Stimulated activated memory B cell treated with anti-CD40 and anti-IgM and Interleukin-4, amounts not matched to agents 10 μg/mL and 1 μg/mL and 100 μg/mL, for 72 hours (primary cell): ENCODE results near the gene TSC22D2.

Source experiments
- ATAC-seq: fragments of 150-1000 bp; cut with Tn5 transposase; 2 replicates; pipeline ENCODE4 v1.10.0; 2021
- H3K27ac Mint-ChIP-seq: one replicate; pipeline ENCODE4 v1.8.0; 2022; ENCODE audit warnings: mild to moderate bottlenecking, mixed read lengths
- H3K27me3 Mint-ChIP-seq: one replicate; pipeline ENCODE4 v1.8.0; 2022; ENCODE audit warnings: mixed read lengths
- H3K36me3 Mint-ChIP-seq: one replicate; pipeline ENCODE4 v1.8.0; 2022; ENCODE audit warnings: mixed read lengths
- H3K4me1 Mint-ChIP-seq: one replicate; pipeline ENCODE4 v1.8.0; 2022; ENCODE audit warnings: mixed read lengths
- H3K4me3 Mint-ChIP-seq: one replicate; pipeline ENCODE4 v1.8.0; 2022; ENCODE audit warnings: mild to moderate bottlenecking, moderate library complexity, mixed read lengths
- H3K9me3 Mint-ChIP-seq: one replicate; pipeline ENCODE4 v1.8.0; 2022; ENCODE audit warnings: mixed read lengths

Gene TSC22D2

GRCh38 chr3:150446470-150446977 lies 38.4 kb downstream of the TSC22D2 start:
- peaks cover 37% of the 10 kb centered on the region for H3K36me3 Mint-ChIP-seq
- peaks cover 42% of the 10 kb centered on the region for H3K4me1 Mint-ChIP-seq
- H3K4me3 Mint-ChIP-seq, result no peak overlapping the region
- H3K27ac Mint-ChIP-seq, result no peak overlapping the region
- H3K27me3 Mint-ChIP-seq, result no peaks in the 10 kb centered on the region
- no peak for ATAC-seq
- no peaks in the 10 kb centered on the region for H3K9me3 Mint-ChIP-seq

DNA sequence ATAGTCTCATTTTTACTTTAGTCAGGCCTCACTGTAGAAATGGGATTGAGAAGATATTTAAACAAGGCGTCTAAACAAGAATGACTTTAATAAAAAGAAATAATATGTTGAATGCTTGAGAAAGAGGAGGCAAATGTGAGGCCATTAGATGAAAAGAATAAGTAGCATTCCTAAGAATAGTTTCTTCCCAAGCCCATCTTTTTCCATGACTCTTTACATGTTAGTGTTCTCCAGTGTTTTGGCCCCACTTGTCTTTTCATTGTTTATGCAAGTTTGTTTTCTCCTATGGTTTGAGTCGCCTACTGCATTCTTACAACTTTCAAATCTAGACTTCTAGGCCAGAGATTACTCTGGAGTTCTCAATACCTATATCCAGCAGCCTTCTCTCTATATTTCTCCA lies 39.0 kb downstream of the TSC22D2 start:
- no peak overlapping the region for H3K4me3 Mint-ChIP-seq
- no peaks in the 10 kb centered on the region for H3K27me3 Mint-ChIP-seq
- H3K36me3 Mint-ChIP-seq, result peaks cover 31% of the 10 kb centered on the region
- ATAC-seq, result no peak
- no peaks in the 10 kb centered on the region for H3K9me3 Mint-ChIP-seq
- peaks cover 40% of the 10 kb centered on the region for H3K4me1 Mint-ChIP-seq
- no peak overlapping the region for H3K27ac Mint-ChIP-seq

DNA sequence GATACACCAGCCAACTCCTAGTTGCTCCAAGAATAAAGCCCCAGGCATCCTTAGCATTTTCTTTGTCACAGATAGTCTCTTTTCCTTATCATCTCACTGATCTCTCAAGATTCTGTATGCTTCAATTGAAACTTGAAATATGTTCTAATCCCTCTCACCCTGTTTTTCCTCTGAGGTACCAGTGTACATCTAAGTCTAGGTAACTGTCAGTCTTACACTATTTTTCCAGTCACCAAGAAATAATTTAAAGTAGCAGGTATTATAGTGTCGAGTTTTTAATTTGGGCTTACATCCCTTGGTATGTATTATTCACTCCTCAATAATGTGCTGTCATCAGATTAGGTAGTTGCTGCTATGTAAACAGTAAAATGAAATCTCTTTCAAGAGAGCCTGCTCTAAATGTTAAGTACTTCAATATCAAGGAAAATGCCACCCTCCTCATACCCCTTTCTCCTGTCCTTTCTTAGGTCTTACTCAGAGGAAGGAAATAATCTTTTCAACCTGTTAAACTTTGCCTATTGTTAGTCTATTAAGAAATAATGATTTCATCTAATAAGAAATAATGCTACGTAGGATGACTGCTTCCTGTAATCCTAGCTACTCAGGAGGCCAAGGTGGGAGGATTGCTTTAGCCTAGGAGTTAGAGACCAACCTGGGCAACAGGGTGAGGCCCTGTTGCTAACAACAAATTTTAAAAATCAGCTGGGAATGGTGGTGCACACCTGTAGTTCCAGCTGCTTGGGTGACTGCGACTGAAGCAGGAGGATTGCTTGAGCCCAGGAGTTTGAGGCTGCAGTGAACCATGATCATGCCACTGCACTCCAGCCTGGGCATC lies 39.8 kb downstream of the TSC22D2 start:
- Mint-ChIP-seq H3K4me3 (no peak overlapping the region), H3K27me3 (no peaks in the 10 kb centered on the region), H3K4me1 (peaks cover 39% of the 10 kb centered on the region), H3K27ac (no peak overlapping the region), H3K9me3 (no peaks in the 10 kb centered on the region), H3K36me3 (peaks cover 23% of the 10 kb centered on the region)
- ATAC-seq, result no peak

GRCh38 chr3:150449169-150449721 lies 41.1 kb downstream of the TSC22D2 start:
- Mint-ChIP-seq H3K27ac (no peak overlapping the region), H3K4me1 (peaks cover 36% of the 10 kb centered on the region), H3K27me3 (no peaks in the 10 kb centered on the region), H3K36me3 (peaks cover 16% of the 10 kb centered on the region), H3K9me3 (no peaks in the 10 kb centered on the region), H3K4me3 (no peak overlapping the region)
- no peak for ATAC-seq

DNA sequence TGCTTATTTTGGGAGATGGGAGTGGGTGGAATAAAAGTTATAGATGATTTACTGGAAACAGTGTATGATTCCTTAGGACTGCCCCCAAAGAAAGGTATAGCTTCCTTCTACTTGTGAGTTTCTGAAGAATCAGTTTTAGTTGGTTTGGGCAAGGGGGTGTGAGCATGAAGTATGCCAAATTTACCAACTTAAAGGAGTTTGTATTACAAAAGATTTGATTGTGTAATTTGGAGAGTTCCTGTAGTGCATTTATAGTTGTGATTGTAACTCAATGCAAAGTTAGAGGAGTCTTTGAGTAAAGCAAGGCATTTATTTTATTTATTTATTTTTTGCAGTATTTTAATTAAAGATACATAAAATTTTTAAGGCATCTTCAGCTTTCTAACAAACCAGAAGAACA lies 42.8 kb downstream of the TSC22D2 start:
- Mint-ChIP-seq H3K27ac (peak overlapping the region; percentile 56), H3K36me3 (peaks cover 13% of the 10 kb centered on the region), H3K4me1 (peaks cover 38% of the 10 kb centered on the region), H3K9me3 (no peaks in the 10 kb centered on the region), H3K27me3 (no peaks in the 10 kb centered on the region), H3K4me3 (no peak overlapping the region)
- no peak for ATAC-seq

GRCh38 chr3:150451329-150452048 lies 43.4 kb downstream of the TSC22D2 start:
- Mint-ChIP-seq H3K27me3 (no peaks in the 10 kb centered on the region), H3K27ac (no peak overlapping the region), H3K36me3 (peaks cover 14% of the 10 kb centered on the region), H3K9me3 (no peaks in the 10 kb centered on the region), H3K4me3 (no peak overlapping the region), H3K4me1 (peaks cover 38% of the 10 kb centered on the region)
- ATAC-seq, result no peak

- Mint-ChIP-seq H3K36me3 (peaks cover 20% of the 10 kb centered on the region), H3K4me1 (peaks cover 25% of the 10 kb centered on the region), H3K27me3 (no peaks in the 10 kb centered on the region), H3K27ac (no peak overlapping the region), H3K4me3 (no peak overlapping the region), H3K9me3 (no peaks in the 10 kb centered on the region)
- no peak for ATAC-seq
Observed at GRCh38 chr3:150453353-150453752, 45.3 kb downstream of the TSC22D2 start.

DNA sequence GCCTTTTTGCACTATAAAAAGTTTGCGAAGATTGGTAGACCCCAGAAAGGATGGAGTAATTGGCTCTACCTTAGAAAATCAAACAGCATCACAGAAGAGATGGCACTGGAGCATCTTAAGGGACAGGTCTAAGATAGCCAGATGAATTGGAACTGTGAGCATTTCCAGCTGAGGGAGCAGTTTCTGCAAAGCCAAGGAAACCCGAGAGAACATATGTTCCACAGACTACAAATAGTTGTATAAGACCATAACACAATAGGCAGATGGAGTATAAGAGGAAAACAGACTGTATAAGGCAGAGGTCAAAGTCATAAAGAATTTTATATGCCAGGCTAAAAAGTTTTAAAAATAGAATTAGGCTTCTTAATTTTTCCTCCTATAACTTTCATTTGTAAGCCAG lies 46.0 kb downstream of the TSC22D2 start:
- Mint-ChIP-seq H3K4me1 (peaks cover 22% of the 10 kb centered on the region), H3K27ac (no peak overlapping the region), H3K27me3 (no peaks in the 10 kb centered on the region), H3K4me3 (no peak overlapping the region), H3K9me3 (no peaks in the 10 kb centered on the region), H3K36me3 (peaks cover 27% of the 10 kb centered on the region)
- ATAC-seq, result no peak

DNA sequence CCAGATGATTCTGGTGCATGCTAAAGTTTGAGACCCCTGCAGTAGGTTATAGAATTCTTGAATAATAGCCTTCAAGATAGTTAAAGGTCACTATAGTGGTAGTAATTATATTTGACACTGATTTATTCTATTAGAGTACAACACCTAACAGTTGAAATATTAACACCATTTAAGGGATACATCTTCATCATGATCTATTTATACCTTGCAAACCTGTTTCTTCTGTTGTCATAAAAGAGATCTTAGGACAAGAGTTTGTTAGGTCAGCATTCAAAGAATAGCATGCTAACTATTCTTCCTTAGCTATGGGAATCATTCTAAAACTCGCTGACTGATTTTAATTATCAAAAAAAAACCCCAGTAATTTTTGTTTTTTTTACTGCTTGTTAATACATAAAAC lies 46.5 kb downstream of the TSC22D2 start:
- Mint-ChIP-seq H3K9me3 (no peaks in the 10 kb centered on the region), H3K4me3 (no peak overlapping the region), H3K36me3 (peaks cover 32% of the 10 kb centered on the region), H3K27ac (no peak overlapping the region), H3K27me3 (no peaks in the 10 kb centered on the region), H3K4me1 (peaks cover 16% of the 10 kb centered on the region)
- ATAC-seq, result no peak

DNA sequence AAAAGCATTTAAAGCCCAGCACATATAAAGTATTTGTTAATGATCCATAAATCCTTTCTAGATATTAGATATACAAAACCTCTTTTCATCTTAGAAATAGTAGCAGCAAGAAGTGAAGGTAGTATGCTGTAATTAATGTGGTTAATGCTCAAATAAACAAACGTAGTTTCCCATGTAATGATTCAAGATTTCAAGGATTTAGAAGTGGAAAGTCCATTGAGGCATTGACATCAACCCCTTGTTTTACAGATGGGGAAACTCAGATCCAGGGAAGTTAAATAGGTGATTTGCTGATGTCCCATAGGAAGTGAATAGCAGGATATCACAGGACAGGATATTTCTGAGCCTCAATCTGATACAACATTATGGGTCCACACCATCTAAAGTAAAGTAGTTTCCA lies 47.2 kb downstream of the TSC22D2 start:
- peaks cover 16% of the 10 kb centered on the region for H3K4me1 Mint-ChIP-seq
- no peak overlapping the region for H3K4me3 Mint-ChIP-seq
- no peak overlapping the region for H3K27ac Mint-ChIP-seq
- peaks cover 32% of the 10 kb centered on the region for H3K36me3 Mint-ChIP-seq
- no peak for ATAC-seq
- no peaks in the 10 kb centered on the region for H3K27me3 Mint-ChIP-seq
- no peaks in the 10 kb centered on the region for H3K9me3 Mint-ChIP-seq

DNA sequence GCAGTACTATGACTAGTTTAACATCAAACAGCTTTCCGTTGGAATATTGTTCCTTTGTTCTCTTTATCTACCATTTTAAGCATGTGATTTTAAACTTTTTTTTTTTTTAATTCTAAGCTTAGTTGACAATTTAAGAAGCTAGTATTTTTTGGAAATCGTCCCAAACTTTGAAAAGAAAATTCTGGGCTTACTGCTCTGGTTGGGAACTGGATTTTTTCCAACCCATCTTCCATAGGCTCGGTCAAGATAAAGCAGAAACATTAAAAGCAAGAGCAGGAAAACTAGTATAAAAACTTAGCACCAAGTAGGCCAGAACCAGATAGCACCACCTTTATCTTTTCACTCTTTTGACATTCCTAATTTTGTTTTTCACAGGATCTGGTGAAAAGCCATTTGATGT lies 49.9 kb downstream of the TSC22D2 start:
- peaks cover 5% of the 10 kb centered on the region for H3K4me1 Mint-ChIP-seq
- no peak overlapping the region for H3K4me3 Mint-ChIP-seq
- H3K27ac Mint-ChIP-seq, result no peak overlapping the region
- H3K9me3 Mint-ChIP-seq, result no peaks in the 10 kb centered on the region
- no peak for ATAC-seq
- H3K36me3 Mint-ChIP-seq, result peaks cover 27% of the 10 kb centered on the region
- no peaks in the 10 kb centered on the region for H3K27me3 Mint-ChIP-seq

DNA sequence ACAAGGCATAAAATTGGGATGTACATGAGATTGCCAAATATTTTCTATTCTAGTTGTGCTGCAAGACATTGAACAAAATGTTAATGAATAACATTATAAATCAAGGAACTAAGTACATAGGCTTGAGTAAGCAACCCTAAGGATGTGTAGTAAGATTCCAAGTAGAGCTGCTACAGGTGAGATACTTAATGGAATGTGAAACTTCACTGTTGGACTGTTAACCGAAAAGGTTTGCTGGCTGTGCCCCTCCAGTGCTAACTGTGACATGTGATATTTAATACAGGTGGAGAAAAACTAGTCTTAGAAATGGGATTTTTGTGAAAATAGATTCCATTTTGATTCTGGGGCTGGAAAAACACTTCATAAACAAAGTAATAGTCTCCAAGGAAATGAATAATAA lies 52.4 kb downstream of the TSC22D2 start:
- Mint-ChIP-seq H3K27ac (no peak overlapping the region), H3K27me3 (no peaks in the 10 kb centered on the region), H3K4me3 (no peak overlapping the region), H3K9me3 (no peaks in the 10 kb centered on the region), H3K4me1 (no peaks in the 10 kb centered on the region), H3K36me3 (peaks cover 29% of the 10 kb centered on the region)
- ATAC-seq, result no peak

- Mint-ChIP-seq H3K27me3 (no peaks in the 10 kb centered on the region), H3K36me3 (peaks cover 37% of the 10 kb centered on the region), H3K27ac (no peak overlapping the region), H3K9me3 (no peaks in the 10 kb centered on the region), H3K4me1 (no peaks in the 10 kb centered on the region), H3K4me3 (no peak overlapping the region)
- no peak for ATAC-seq
Observed at GRCh38 chr3:150461399-150461798, 53.3 kb downstream of the TSC22D2 start.

DNA sequence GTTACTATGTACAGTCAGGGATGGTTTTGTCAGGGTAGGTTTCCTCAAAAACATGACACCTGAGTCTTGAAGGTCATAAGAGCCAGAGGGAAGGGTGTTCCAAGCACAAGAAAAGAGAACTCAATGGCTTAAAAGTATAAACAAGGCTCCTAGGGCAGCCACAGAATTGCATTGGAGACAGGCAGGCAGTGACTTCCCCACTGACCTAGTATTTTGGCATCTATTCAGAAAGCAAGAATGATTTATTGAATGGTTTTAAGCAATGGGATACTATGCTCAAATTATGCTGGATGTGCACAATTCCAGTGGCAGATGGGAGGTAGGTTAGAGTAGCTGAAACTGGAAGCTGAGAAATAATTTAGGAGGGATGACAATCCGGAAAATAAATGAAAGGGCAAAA lies 54.0 kb downstream of the TSC22D2 start:
- no peaks in the 10 kb centered on the region for H3K9me3 Mint-ChIP-seq
- peaks cover 35% of the 10 kb centered on the region for H3K36me3 Mint-ChIP-seq
- H3K4me1 Mint-ChIP-seq, result no peaks in the 10 kb centered on the region
- H3K27me3 Mint-ChIP-seq, result no peaks in the 10 kb centered on the region
- H3K4me3 Mint-ChIP-seq, result no peak overlapping the region
- no peak overlapping the region for H3K27ac Mint-ChIP-seq
- no peak for ATAC-seq

GRCh38 chr3:150464684-150465083 lies 56.6 kb downstream of the TSC22D2 start:
- peaks cover 18% of the 10 kb centered on the region for H3K36me3 Mint-ChIP-seq
- no peaks in the 10 kb centered on the region for H3K27me3 Mint-ChIP-seq
- no peak for ATAC-seq
- H3K4me1 Mint-ChIP-seq, result no peaks in the 10 kb centered on the region
- H3K27ac Mint-ChIP-seq, result no peak overlapping the region
- H3K4me3 Mint-ChIP-seq, result no peak overlapping the region
- H3K9me3 Mint-ChIP-seq, result no peaks in the 10 kb centered on the region
